ENCODE results near the gene FAM53B.

The FAM53B gene

DNA sequence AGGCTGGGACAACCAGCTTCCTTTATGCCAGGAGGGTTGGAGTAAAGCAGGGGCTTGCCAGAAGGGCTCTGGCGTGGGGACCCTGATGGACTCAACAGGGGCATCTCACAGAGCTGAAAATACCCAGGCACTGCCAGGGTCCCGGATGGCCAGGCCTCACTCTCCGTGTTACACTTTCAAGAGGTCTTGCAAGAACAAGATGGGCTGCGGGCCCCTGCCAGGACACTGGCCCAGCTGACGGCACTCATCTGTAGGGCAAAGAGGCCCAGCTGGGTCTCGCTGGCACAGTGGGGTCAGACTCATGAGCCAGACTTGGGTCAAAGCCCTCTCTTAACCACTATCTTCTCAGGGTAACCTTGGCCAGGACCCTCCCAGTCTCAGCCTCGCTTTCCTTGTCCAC, 90.9 kb downstream of the FAM53B start:
- no peak overlapping the region for H3K4me3 ChIP-seq (ENCODE audit: control insufficient read depth, low read depth, low read length)
- no peak for DNase-seq (ENCODE audit: low read depth)
- TF ChIP-seq, protein P1, sequence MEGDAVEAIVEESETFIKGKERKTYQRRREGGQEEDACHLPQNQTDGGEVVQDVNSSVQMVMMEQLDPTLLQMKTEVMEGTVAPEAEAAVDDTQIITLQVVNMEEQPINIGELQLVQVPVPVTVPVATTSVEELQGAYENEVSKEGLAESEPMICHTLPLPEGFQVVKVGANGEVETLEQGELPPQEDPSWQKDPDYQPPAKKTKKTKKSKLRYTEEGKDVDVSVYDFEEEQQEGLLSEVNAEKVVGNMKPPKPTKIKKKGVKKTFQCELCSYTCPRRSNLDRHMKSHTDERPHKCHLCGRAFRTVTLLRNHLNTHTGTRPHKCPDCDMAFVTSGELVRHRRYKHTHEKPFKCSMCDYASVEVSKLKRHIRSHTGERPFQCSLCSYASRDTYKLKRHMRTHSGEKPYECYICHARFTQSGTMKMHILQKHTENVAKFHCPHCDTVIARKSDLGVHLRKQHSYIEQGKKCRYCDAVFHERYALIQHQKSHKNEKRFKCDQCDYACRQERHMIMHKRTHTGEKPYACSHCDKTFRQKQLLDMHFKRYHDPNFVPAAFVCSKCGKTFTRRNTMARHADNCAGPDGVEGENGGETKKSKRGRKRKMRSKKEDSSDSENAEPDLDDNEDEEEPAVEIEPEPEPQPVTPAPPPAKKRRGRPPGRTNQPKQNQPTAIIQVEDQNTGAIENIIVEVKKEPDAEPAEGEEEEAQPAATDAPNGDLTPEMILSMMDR (conservative IDR thresholded peaks at IDR 0.05; ENCODE audit: control insufficient read depth, insufficient read depth, low read depth, low read length) = no peak

DNA sequence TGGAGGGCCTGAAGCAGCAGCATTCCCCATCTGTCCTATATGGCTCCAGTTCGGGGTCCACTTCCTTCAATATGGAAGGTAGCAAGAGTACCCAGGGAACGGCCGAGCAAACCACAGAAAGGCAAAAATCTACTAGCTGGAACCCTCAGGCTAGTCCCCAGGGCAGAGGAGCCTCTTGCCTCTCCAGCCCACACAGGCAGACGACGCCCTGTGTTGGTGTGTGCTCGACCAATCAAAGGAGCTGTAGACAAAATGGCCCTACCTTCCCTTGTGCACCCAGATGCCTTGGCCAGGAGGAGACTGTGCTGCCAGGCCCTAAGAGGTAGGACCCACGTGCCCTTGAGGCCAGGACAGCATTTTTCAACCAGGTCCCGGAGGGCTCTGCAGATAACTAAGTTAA, 91.5 kb downstream of the FAM53B start:
- TF ChIP-seq, protein P1 (conservative IDR thresholded peaks at IDR 0.05; ENCODE audit: control insufficient read depth, insufficient read depth, low read depth, low read length) = no peak
- DNase-seq (ENCODE audit: low read depth) = no peak

DNA sequence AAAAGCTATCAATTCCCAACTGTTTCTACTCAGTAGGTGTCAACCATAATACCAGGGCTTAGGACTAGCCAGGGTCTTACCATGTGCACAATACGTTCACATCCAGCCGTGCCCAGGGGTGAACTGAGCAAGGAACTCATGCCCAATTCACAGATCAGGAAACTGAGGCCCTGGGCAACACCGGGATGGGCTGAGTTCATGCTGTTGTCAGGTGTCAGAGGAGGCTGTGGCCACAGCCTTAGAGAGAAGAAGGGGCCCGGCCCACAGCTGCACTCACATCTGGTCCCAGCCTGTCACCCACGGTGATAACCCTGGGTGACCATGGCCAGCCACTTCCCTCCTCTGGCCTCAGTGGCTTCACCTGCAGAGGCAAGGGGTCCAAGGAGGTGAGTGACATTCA, 92.0 kb downstream of the FAM53B start:
- DNase-seq (ENCODE audit: low read depth) = no peak
- TF ChIP-seq, protein P1 (conservative IDR thresholded peaks at IDR 0.05; ENCODE audit: control insufficient read depth, insufficient read depth, low read depth, low read length) = no peak
- no peak overlapping the region for H3K4me3 ChIP-seq (ENCODE audit: control insufficient read depth, low read depth, low read length)

More for the DNA sequence above, 91.5 kb downstream of the FAM53B start:
- H3K4me3 ChIP-seq (ENCODE audit: control insufficient read depth, low read depth, low read length) = no peak overlapping the region

DNA sequence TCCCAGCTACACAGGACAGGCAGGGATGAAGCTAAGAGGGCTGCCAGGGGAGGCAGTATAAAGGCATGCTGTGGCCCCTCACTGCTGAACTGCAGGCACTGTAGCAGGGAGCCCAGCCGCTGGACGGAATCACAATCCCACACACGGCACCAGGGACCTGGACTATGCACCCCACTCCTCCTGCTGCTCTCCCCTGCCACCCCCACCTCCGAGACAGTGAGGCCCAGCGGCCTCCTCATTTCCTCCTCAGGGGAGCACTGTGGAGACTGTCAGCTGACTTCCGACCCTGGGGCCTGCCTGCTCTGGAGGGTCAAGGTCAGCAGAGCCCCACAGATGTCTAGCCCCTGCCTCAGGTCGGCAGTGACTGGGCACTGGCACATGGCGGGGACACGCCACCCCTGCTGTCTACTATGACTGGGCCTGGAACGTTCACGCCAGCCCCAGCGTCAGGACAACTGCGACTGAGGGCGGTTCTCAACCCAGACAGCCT, 92.7 kb downstream of the FAM53B start:
- DNase-seq (ENCODE audit: low read depth) = no peak
- TF ChIP-seq, protein P1 (conservative IDR thresholded peaks at IDR 0.05; ENCODE audit: control insufficient read depth, insufficient read depth, low read depth, low read length) = no peak
- no peak overlapping the region for H3K4me3 ChIP-seq (ENCODE audit: control insufficient read depth, low read depth, low read length)

DNA sequence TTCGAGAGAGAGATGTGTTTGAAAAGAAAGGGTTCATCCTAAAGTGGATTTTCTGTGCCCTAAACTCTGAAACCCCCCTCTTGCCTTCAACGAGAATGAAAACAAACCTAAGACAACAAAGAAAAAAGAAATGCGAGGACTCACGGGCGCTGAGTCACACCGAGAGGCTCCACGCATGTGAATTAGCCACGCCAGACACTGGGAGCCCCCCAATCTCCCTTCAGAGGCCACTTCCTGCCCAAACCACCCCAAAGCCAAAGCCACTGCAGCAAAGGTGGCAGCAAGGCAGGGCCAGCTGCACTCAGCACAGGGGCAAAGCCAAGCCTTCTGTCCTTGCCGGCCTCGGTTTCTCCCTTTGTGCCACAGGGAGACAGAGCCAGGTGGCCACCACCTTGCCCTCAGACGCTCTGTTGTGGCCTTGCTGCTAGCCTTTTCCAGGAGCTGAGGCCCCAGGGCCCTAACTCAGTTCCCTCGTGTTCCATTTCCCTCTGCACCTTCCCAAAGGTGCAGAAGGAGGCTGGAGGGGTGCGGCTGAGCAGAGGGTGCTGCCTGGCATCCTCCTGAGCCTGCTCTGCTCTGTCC, 93.3 kb downstream of the FAM53B start:
- TF ChIP-seq, protein P1 (conservative IDR thresholded peaks at IDR 0.05; ENCODE audit: control insufficient read depth, insufficient read depth, low read depth, low read length) = no peak
- DNase-seq (ENCODE audit: low read depth) = no peak
- H3K4me3 ChIP-seq (ENCODE audit: control insufficient read depth, low read depth, low read length) = no peak overlapping the region

DNA sequence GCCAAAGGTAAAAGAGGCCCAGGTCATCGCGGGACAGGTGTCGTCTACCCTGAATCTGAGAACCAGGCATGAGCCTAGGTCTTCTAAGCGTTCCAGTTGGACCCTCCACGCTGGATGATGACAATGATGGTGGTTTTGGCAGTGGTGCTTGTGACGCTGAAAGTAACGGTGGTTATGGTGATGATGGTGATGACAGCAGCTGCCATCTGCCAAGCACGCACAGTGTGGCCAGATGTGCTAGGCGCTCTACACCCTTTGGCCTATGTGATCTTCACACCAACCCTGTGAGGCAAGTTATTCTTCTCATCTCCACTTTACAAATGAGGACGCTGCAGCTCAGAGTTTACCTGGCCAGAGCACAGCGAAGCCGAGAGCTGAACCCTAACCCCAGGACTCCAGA, 93.9 kb downstream of the FAM53B start:
- DNase-seq (ENCODE audit: low read depth) = no peak
- H3K4me3 ChIP-seq (ENCODE audit: control insufficient read depth, low read depth, low read length) = no peak overlapping the region
- TF ChIP-seq, protein P1 (conservative IDR thresholded peaks at IDR 0.05; ENCODE audit: control insufficient read depth, insufficient read depth, low read depth, low read length) = no peak

DNA sequence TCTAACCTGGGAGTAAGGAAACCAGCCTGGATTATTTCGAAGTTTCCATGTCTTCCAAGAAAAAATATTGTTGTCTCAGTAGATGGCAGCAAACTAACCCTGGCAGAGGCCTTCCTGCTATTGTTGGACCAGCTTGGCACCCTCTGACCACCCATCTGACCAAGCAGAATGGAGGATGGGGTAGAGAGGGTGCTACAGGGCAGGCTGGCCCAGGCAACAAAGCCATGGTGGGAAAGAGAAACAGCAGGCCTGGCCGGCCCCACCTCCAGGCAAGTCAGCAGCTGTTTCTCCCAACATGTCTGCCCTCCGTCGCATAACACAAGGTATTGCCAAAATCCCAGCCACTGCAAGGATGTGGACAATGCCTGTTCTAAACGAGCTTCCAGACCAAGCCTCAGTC, 95.0 kb downstream of the FAM53B start:
- TF ChIP-seq, protein P1 (conservative IDR thresholded peaks at IDR 0.05; ENCODE audit: control insufficient read depth, insufficient read depth, low read depth, low read length) = no peak
- DNase-seq (ENCODE audit: low read depth) = peak; percentile 39
- no peak overlapping the region for H3K4me3 ChIP-seq (ENCODE audit: control insufficient read depth, low read depth, low read length)
